Right ventricle myocardium superior (tissue), 1 donor: ENCODE results near the gene MAP4K2. TPM values are rescaled to one million over a fixed set of nuclear protein-coding genes. Genes with fewer than 3 reads are reported as not detected.

Experiments used
- ATAC-seq: fragments of 200-7000 bp; cut with Tn5 transposase; one replicate; pipeline ENCODE4 v1.9.1; 2020; ENCODE audit warnings: mild to moderate bottlenecking; ENCODE audit not compliant: poor library complexity
- DNase-seq: peaks from one replicate; pipeline ENCODE4 v3.0.0-alpha.2; 2020
- intact Hi-C: fragments of 100-400 bp; cut with DNase I; formaldehyde crosslinking; loops from one replicate; pipeline ENCODE4 v1.11.2; 2022
- total RNA-seq: library from RNA; stranded (reverse); fragmentation: NEBNext Ultra II Directional; extraction: Animal tissue kit (Norgen Biotek cat#: 25700); gene quantifications from one replicate; pipeline ENCODE4 v1.2.1, GENCODE V29; 2021
- donor health status: DM: no; HTN: yes; CAD: no; lungs with severe emphysema.

The MAP4K2 gene
- total RNA-seq, 1 donor from 2014 or later: 7.7 TPM

DNA sequence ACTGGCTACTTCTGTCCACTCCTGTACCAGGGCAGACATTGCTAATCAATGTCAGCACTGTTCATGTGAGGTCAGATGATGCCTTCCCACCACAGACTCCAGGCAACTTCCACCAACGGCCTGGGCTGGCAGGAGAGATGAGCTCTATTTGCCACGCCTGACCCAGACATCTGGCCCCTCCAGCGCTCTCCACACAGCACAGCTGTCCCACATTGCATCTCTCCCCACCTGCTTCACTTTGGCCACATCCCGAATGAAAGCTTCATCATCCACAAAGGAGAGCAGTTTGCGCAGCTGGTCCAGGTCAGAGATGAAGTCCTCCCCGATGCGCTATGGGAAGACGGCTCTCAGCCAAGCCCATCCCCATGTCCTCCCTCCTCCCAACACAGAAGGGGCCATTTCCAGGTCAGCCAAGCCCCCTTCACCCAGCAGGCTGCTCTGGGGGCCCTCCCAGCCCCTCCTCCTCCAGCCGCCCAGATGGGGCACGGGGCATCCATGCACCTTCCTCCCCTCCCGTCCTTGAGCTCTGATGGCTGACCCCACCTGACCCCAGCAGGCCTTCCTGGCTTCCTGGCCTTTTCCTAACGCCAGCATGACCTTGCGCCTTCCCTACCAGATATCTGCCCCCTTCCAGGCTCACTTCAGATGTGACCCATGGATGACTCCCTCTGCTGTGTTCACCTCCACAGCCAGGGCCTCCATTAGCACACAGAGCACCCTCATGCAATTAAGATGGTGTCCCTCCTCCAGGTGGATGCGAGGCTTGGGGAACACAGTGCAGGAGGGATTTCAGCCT, 50.6 kb downstream of the MAP4K2 start:
- intact Hi-C loops: no loop called here
- ATAC-seq: no peak

GRCh38 chr11:64751580-64751979, 51.4 kb downstream of the MAP4K2 start:
- intact Hi-C loops: no loop called here
- no peak for DNase-seq

More for the DNA sequence above, 50.6 kb downstream of the MAP4K2 start:
- DNase-seq: peak; percentile 20

DNA sequence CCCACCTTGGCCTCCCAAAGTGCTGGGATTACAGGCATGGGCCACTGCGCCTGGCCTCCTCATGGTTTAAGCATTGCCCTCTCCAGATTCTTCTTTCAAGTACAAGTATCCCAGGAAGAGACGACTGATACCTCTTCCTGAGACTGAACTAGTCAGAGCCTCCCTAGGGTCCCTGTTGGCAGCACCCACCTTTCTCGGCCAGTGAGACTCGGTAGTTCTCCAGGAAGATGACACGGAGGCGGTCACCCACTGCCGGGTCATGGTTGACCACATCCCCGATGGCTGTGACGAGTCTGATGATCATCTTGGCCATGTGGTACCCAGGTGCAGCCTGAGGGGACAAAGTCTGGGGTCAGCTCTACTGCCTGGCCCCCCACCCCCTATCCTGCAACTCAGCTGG, 51.9 kb downstream of the MAP4K2 start:
- DNase-seq (peak; percentile 10), ATAC-seq (no peak)
- intact Hi-C loops: no loop called here

More at GRCh38 chr11:64751580-64751979, 51.4 kb downstream of the MAP4K2 start:
- no peak for ATAC-seq

DNA sequence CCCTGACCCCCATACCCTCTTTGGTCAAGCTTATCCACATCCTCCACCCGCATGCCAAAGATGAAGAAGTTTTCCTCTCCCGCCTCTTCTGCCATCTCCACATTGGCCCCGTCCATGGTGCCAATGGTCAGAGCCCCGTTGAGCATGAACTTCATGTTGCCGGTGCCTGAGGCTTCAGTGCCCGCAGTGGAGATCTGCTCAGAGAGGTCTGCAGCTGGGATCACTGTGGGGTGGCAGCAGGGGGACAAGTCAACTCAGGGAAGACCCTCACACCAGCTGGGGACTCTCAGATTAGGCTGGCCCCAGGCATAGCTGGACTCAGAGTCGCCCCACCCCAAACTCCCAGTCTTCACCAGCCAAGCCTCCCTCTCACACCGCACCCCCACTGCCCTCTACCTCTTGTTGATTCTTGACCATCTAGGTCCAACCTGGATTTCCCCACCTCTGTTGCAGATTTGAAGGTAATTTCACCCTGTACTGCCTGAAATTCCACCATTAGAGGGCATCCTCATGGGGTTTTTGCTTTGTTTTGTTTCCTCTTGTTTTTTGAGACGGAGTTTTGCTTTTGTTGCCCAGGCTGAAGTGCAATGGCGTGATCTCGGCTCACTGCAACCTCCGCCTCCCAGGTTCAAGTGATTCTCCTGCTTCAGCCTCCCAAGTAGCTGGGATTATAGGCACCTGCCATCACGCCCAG, 52.5 kb downstream of the MAP4K2 start:
- ATAC-seq (no peak), DNase-seq (no peak)
- intact Hi-C loops: no loop called here

DNA sequence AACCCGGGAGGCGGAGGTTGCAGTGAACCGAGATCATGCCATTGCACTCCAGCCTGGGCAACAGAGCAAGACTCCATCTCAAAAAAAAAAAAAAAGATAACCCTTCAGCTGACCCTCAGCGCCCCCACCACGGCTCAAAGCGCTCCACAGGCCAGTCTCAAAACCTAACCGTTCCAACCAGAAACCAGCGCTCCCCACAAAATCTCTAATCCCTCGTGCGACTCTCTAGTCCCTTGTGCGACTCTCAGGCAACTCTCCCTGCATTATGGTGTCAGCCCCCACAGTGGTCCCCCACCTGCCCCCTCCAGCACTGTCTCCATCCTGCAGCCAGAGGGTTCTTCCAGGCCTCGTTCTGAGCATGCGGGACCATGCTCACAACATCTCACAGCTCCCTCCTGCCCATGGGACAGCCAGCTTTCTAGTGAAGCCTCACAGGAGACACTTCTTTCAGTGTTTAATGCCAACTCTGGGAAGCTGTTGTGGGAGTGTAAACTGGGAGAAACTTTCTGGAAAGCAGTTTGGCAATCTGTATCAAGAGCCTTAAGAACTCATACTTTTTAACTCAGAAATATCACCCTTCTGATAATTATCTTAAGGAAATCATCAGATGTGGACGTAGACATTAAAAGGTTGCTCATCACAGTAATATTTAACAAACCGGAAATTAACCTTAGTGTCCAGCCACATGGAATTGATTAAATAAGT, 54.9 kb downstream of the MAP4K2 start:
- intact Hi-C loops: no loop called here
- DNase-seq (peak; percentile 12), ATAC-seq (no peak)

DNA sequence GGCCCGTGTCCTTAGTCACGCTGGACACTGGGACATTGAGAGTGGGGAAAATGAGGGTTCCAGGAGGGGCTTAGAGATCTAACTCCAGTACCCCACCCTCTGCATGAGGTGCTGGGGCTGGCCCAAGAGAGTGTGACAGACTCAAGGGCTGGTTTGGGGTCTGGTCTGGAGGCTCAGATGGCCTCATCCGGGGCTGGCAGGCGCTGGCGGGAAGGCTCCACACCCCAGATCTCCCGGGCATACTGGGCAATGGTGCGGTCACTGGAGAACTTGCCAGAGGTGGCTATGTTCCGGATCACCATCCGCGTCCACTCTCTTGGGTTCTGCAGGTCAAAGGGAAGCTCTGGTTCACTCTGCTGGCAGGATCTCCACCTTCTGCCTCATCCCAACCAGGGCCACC, 56.5 kb downstream of the MAP4K2 start:
- DNase-seq (no peak), ATAC-seq (no peak)
- intact Hi-C loops: no loop called here

DNA sequence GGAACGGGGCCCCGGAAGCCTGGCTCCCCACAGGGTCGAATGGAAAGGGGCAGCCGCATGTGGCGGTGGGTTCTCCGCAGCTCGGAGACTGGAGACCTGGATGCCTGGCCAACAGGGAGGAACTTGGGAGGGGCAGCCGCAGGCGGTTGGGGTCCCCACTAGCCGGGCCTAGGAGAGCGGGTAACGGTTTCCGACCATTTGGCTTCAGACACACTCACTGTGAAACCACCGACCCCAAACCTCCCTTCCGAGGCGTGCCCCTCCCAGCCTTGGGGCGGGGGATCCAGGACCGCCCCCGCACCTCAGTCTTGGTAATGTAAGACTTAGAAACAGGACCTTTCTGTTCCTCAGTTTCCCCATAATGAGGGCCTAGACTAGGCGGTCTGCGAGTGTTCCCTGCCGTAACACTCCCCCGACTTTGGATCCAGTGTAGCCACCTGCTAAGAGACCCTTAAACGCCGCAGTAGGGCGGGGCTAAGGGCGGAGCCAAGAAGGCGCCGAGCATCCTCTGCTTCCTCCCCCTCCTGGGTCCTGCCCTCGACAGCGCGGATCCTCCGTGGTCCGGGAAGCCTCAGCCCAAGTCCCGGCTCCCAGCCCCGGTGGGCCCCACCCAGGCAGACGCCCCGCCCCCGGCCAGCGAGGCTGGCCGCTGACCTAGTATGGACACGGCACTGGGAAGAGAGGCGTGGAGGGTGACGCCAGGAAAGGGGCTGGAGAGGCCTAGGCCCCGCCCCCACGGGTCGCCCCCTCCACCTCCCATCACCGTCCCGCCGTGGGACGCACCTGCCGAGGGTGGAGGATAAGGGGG, 57.3 kb downstream of the MAP4K2 start:
- intact Hi-C loops: no loop called here
- peak; percentile 94 for DNase-seq
- ATAC-seq: peak; percentile 64

DNA sequence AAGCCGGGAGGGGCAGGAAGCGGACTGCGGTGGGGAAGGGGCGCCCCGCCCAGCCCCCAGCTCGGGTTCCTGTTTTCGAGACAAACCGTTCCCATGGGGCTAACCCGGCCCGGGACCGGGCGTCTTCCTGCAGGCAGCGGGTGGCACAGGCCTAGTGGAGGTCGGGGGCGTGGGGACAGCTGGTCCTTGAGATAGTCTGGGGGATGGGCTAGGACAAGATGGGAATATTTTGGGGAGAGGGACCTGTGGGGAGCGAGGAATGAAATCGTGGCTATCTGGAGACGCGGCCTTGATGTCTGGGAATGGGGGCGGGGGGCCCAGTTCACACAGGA, 57.9 kb downstream of the MAP4K2 start:
- ATAC-seq (peak; percentile 6), DNase-seq (peak; percentile 93)
- intact Hi-C loops: no loop called here

DNA sequence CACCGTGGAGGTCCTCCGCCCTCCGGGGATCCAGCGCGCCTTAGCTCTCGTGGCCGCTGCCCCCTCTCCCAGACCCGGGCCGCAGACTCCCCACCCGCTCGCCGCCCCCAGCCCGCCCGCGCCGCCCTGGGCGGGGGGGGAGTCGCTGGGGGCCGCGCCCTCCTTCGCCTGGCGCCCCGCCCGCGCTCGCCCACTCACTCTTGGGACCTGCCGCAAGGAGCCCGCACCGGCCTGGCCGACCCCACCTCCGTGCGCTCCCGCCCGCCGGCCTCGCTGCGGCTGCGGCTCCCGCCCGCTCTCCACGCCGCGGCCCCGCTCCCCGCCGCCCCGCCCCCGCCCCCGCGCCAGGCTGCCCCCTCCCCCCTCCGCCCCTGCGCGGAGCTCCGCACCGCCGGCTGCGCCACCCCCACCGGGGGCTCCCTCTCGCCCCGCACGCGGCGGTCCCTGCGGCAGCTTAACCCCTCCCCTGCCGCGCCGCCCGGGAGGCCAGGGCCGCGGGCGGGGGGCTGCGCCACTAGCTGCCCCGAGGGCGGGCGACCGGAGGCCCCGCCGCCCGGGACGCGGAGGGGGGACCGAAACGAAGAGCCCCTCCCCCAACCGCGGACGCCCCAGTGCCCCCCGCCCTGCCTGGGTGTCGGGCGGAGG, 58.3 kb downstream of the MAP4K2 start:
- intact Hi-C loops: no loop called here
- DNase-seq (peak; percentile 62), ATAC-seq (no peak)

GRCh38 chr11:64743591-64744543, 59.1 kb downstream of the MAP4K2 start, which contains the start of gene RASGRP2:
RASGRP2 (minus strand) TSS chr11:64744142; CDS start chr11:64742866, 1,276 bp downstream.
- ATAC-seq (peak; percentile 67), DNase-seq (peak; percentile 93)
- intact Hi-C loops: no loop called here

DNA sequence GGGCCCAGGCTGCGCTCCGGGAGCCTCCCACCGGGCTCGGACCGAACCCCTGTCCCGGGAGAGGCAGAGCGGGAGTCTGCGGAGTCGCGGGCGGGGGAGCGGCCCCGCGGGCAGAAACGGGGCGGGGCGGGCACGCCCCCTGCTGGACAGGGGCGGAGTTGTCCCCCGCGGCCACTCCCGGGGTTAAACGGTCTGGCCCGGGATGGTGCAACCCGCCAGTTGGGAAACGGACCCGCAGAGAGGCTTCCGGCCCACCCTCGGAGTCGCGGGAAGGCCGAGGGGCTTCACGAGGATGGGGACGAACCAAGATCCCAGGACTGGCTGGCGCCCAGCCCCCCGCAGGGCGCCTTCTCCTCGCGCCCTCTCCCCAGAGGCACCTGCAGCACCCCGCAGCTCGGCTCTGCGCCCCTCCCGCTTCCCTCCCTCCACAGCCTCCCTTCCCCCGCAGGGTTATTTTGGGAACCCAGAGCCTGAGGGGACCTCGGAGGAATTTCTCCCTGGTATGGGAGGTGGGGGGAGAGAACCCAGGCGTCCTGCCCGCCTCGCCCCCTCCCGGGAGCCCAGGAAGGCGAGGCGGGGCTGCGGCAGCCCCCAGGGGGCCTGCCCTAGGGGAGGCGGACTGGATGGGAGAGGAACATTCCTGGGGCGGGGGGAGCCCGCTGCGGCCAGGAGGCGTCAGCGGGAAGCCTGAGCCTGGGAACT, 60.0 kb downstream of the MAP4K2 start:
- peak; percentile 91 for DNase-seq
- intact Hi-C loops: no loop called here
- peak; percentile 68 for ATAC-seq

DNA sequence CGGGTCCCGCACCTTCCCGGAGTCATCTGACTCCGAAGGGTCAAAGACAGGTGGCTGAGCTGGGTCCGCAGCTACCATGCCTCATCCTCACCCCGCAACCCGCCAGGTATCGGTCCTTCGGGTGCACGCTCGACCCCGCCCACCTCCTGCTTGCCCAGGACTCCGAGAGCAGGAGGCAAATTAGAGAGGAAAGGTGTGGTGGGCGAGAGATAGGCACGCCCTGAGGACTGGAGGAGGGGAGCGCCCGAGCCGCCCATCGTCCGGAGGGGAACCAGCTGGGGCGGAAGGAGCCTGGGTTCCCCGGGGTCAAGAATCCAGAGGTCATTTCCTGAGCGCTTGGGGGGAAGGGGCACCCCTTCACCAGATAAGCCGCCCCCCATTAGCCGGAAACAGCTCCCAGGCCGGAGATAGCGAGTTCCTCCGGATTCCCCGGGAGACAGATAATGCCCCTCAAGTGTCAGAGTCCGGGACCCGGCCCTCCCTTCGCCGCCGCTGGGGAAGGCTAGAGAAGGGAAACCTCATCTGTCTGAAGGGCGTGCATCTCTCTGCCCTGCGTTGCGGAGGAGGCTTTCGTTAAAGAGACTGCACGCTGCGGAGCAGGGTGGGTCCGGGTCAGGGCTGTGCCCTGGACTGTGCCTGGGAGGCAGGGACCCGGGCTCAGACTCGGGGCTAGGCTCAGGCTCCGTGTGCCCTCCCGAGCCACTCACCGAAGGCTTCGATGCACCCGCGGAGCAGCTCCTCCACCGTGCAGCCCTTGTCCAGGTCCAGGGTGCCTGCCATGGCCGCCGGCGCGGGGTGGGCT, 60.7 kb downstream of the MAP4K2 start:
- ATAC-seq (no peak), DNase-seq (peak; percentile 59)
- intact Hi-C loops: no loop called here

DNA sequence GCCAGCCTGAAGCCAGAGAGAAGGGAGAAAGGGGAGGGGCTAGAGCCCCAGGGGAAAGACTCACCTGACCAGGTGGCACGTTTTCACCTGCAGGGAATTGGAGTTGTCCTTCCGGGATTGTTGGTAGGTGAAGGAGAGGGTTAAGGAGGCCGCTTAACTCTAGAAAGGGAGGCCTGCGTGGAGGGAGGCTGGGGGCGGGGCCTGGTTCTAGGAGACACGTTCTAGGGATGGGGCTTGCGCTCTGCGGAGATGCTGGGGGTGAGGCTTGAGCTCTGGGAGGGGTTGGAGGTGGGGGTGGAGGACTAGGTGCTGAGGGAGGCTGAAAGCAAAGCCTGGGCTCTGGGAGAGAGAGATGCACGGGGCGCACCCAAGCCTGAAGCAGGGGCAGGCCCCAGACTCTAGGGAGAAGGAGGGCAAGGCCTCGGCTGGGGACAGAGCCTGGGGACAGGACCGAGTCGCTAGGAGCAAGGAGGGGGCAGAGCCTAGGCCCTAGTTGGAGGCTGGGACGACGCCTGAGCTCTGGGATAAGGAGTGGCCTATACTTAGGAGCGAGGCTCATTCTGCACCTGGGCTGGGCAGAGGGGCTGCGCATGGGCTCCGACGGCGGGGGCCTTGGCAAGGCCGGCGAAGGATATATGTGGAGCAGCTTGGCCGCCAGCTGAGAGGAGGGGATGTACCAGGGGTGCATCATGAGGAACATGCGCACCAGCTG, 61.5 kb downstream of the MAP4K2 start:
- intact Hi-C loops: no loop called here
- DNase-seq (no peak), ATAC-seq (no peak)

DNA sequence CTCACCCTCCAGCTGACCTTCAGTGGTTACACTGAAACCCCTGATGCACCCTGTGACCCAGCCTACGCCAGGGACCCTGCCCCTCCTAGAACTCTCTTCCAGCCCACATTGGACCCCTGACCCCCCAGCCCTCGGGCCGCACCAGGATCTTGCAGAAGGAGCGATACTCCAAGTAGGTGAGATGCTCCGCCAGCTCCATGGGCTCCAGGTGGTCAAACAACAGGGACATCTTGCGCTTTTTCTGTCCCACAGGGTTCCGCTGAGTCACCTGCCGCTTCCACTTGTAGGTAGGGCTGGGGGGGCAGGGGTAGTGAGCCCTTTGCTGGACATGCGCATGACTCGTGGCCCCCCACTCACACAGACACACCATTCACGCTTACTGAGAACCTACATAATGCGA, 63.1 kb downstream of the MAP4K2 start:
- intact Hi-C loops: no loop called here
- DNase-seq: no peak

DNA sequence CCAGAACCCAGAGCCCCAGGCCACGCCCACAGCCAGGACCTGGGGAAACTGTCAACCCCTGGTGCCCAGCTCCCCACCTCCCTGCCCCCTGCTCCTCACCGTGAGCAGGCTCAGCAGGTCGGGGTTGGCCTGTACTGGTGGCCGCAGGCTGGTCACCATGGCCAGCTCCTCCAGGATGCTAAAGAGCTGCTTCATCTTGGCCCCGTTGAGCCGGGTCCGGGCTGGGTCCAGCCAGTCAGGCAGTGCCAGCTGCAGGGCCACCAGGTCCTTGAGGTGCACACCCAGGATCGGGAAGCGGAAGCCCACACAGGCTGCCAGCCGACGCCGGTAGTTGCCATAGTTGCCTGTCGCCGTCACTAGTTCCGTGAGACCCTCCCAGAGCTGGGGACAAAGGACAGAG, 66.4 kb downstream of the MAP4K2 start:
- no peak for DNase-seq
- no peak for ATAC-seq
- intact Hi-C loops: no loop called here

More for the DNA sequence above, 63.1 kb downstream of the MAP4K2 start:
- ATAC-seq: no peak
